RWPE1 (cell line): ENCODE results near the gene TMEM184C.

Experiments used
- CTCF ChIA-PET: fragments of 350-600 bp; sonication (Branson Sonifier 250); formaldehyde crosslinking; extraction: SDS; loops from one replicate; lab custom pipeline; 2021; lab: Yijun Ruan, JAX
- POLR2A ChIA-PET: fragments of 400-600 bp; formaldehyde crosslinking; extraction: SDS; loops from one replicate; lab custom pipeline; 2020; ENCODE audit warnings: antibody characterized with exemption; ENCODE audit not compliant: low non-redundant PET; lab: Yijun Ruan, JAX
- DNase-seq: peaks from one replicate; pipeline ENCODE4 v3.0.0; 2012; ENCODE audit warnings: low spot score
- H3K27ac ChIP-seq: fragments of 450-650 bp; 2 replicates; pipeline ENCODE4 v1.5.1; 2017
- CTCF ChIP-seq: fragments of 450-650 bp; conservative IDR thresholded peaks from 2 replicates; pipeline ENCODE4 v1.5.1; 2017; ENCODE audit warnings: low read depth, mild to moderate bottlenecking

TMEM184C gene

GRCh38 chr4:147645099-147645498 lies 27.9 kb downstream of the TMEM184C start:
- CTCF ChIA-PET: interaction anchor here (0.6 to 1.2 kb wide), 3 partner anchors 11 to 60 kb away, joined by 3 to 6 read pairs (median 6); no protein-coding TSS in a partner anchor
- DNase-seq: no peak
- TF ChIP-seq CTCF: no peak
- POLR2A ChIA-PET: no interaction called here
- H3K27ac ChIP-seq: no peak overlapping the region

GRCh38 chr4:147648656-147649055 lies 31.5 kb downstream of the TMEM184C start:
- TF ChIP-seq CTCF: no peak
- ChIA-PET POLR2A (interaction anchor here (1.4 kb wide), 1 partner anchor 31 kb away, joined by 4 read pairs; the partner anchor contains the start of gene TMEM184C), CTCF (no interaction called here)
- H3K27ac ChIP-seq: no peak overlapping the region
- no peak for DNase-seq

GRCh38 chr4:147651563-147651962 lies 34.4 kb downstream of the TMEM184C start:
- no peak overlapping the region for H3K27ac ChIP-seq
- TF ChIP-seq CTCF: no peak
- CTCF ChIA-PET: no interaction called here
- DNase-seq: no peak
- POLR2A ChIA-PET: no interaction called here

- no peak overlapping the region for H3K27ac ChIP-seq
- TF ChIP-seq CTCF: no peak
- POLR2A ChIA-PET: no interaction called here
- no peak for DNase-seq
- CTCF ChIA-PET: no interaction called here
Measured at GRCh38 chr4:147655639-147656038, 38.4 kb downstream of the TMEM184C start.

GRCh38 chr4:147658501-147658900 lies 41.3 kb downstream of the TMEM184C start:
- no peak overlapping the region for H3K27ac ChIP-seq
- CTCF ChIA-PET: no interaction called here
- POLR2A ChIA-PET: no interaction called here
- TF ChIP-seq CTCF: no peak
- no peak for DNase-seq

GRCh38 chr4:147674073-147674472 lies 56.9 kb downstream of the TMEM184C start:
- TF ChIP-seq CTCF: no peak
- ChIA-PET CTCF (interaction anchor here (0.7 to 1.1 kb wide), 2 partner anchors 208 to 218 kb away, joined by 3 read pairs; no protein-coding TSS in a partner anchor), POLR2A (no interaction called here)
- DNase-seq: no peak
- no peak overlapping the region for H3K27ac ChIP-seq
